Ascending aorta (tissue), 2 donors: ENCODE data around the gene PIAS4. TPM values are rescaled to one million over a fixed set of nuclear protein-coding genes. Genes with fewer than 3 reads are reported as not detected.

Experiments
- DNase-seq, 2 donors: peaks; one replicate each; pipeline ENCODE4 v3.0.0-alpha.2; 2019; ENCODE audit warnings: low spot score in 2 of 2
- H3K27ac ChIP-seq, 2 donors: fragments of 200-600 bp; sonication (generic); one replicate each; pipeline ENCODE4 v1.5.1; 2016 to 2017; ENCODE audit warnings: mild to moderate bottlenecking in 1 of 2
- H3K27me3 ChIP-seq: fragments of 200-600 bp; sonication (generic); one replicate; pipeline ENCODE4 v1.5.1; 2017
- H3K36me3 ChIP-seq, 2 donors: fragments of 200-600 bp; sonication (generic); one replicate each; pipeline ENCODE4 v1.5.1; 2016
- H3K4me1 ChIP-seq, 2 donors: fragments of 200-600 bp; sonication (generic); one replicate each; pipeline ENCODE4 v1.5.1; 2016 to 2017; ENCODE audit warnings: mild to moderate bottlenecking in 1 of 2
- H3K4me3 ChIP-seq, 2 donors: fragments of 200-600 bp; sonication (generic); one replicate each; pipeline ENCODE4 v1.5.1; 2016 to 2017; ENCODE audit warnings: mild to moderate bottlenecking in 1 of 2
- H3K9me3 ChIP-seq, 2 donors: fragments of 200-600 bp; sonication (generic); one replicate each; pipeline ENCODE4 v1.5.1; 2016
- intact Hi-C: fragments of 100-400 bp; cut with DNase I; formaldehyde crosslinking; loops from one replicate; pipeline ENCODE4 v1.15.1; 2023
- total RNA-seq: library from RNA; depleted of rRNA; stranded (reverse); fragments of >200 nt; gene quantifications from one replicate; pipeline ENCODE4 v1.1.0, GENCODE V29; 2016
- TF ChIP-seq, protein P1 (sequence below), 3 experiments: fragments of 200-600 bp in 2 of 3; fragments of 450-650 bp in 1 of 3; sonication (generic) in 2 of 3; IDR thresholded peaks; one replicate each; pipeline ENCODE4 v1.5.1; 2016 to 2019; ENCODE audit warnings: antibody characterized with exemption in 3 of 3, mild to moderate bottlenecking in 1 of 3, moderate library complexity in 1 of 3

PIAS4 gene
- total RNA-seq, 1 donor from 2014 or later: 30.8 TPM

DNA sequence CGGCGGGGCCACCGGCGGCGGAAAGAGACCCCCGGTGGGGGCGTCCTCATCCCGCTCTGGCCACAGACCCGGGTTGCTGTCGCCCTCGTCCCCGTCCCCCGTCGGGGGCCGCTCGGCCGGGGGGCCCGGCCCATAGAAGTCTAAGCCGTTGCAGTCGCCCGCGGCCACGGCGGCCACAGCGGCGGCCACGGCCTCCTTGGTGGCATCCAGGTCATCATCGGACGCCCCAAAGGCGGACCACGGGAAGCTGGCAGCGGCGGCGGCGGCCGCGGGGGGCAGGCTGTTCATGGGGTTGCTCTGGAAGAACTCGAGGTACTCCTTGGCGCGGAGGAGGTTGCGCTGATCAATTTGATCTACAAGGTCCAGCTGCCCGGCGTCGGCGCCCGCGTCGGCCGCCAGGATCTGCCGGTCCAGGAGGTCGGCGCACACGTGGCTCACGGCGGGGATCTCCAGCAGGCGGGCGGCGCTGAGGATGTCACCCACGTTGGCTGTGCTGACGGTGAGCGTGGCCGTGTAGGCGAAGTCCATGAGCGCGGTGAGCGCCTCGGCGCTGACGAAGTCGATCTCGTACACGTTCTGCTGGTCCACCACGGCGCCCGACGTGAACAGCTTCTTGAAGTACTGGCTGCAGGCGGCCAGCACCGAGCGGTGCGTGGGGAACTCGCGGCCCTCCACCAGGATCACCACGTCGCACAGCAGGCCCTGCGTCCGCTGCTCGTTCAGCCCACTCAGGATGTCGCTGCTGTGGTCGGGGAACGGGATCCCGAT lies 47.1 kb downstream of the PIAS4 start:
- Histone ChIP-seq H3K36me3 (peaks cover 34 to 42% of the 10 kb centered on the region in 2 donors), H3K4me1 (peaks cover 17 to 35% of the 10 kb centered on the region in 2 donors)
- intact Hi-C loops: no loop called here

DNA sequence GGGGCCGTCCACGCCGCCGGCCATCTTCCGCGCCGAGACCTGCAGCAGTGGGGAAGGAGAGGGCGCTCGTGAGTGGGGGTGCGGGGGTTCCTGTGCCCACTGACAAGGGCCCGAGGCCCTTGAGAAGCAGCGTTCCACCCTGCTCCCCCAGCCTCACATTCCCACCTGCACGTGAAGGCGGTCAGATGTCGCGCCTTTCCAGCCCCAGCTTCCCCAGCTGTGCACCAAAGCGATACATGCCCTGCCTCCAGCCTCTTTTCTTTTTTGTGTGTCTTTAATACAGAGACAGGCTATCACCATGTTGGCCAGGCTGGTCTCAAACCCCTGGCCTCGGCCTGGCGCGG lies 47.6 kb downstream of the PIAS4 start:
- H3K36me3 ChIP-seq: peaks cover 34 to 40% of the 10 kb centered on the region in 2 donors
- H3K4me1 ChIP-seq: peaks cover 22 to 41% of the 10 kb centered on the region in 2 donors

More for the DNA sequence above, 47.1 kb downstream of the PIAS4 start:
- H3K27ac ChIP-seq: no peak overlapping the region
- TF ChIP-seq, protein P1, sequence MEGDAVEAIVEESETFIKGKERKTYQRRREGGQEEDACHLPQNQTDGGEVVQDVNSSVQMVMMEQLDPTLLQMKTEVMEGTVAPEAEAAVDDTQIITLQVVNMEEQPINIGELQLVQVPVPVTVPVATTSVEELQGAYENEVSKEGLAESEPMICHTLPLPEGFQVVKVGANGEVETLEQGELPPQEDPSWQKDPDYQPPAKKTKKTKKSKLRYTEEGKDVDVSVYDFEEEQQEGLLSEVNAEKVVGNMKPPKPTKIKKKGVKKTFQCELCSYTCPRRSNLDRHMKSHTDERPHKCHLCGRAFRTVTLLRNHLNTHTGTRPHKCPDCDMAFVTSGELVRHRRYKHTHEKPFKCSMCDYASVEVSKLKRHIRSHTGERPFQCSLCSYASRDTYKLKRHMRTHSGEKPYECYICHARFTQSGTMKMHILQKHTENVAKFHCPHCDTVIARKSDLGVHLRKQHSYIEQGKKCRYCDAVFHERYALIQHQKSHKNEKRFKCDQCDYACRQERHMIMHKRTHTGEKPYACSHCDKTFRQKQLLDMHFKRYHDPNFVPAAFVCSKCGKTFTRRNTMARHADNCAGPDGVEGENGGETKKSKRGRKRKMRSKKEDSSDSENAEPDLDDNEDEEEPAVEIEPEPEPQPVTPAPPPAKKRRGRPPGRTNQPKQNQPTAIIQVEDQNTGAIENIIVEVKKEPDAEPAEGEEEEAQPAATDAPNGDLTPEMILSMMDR (IDR thresholded peaks at IDR 0.05): no peak
- DNase-seq: no peak
- H3K4me3 ChIP-seq: no peak overlapping the region
- no peaks in the 10 kb centered on the region for H3K27me3 ChIP-seq
- H3K9me3 ChIP-seq: no peaks in the 10 kb centered on the region

DNA sequence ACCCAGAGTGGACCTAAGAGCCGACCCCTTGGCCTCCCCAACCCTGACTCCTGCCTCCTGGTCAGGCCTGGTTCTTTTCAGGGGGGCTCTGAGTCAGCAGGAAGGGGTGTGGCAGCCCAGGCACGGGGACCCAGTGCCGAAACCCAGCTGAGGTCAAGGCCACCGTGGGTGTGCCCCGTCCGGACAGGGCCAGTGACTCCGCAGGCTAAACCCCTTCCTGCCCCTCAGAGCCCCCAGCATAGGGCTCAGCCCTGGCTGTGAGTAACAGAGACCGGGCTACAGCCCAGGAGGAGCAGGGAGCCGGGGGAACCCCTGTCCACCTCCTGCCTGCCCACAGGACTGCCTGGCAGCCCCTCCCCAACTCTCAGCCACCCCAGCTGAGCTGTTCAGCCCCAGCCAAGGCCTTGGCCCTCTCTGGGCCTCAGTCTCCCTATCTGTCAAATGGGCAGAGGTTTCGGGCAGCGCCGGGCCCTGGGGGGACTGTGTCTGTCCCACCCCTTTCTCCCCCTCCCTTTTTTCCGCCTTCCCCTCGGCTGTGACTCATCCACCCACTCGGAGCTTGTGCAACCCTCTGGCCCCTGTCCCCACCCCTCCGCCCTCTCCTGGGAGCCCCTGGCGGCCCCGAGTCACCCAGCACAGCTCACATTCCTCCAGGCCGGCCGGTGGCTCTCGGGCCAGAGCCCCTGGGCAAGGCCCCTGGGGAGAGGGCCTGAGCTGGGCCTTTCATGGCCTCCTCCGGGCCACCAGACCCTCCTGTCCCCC lies 50.6 kb downstream of the PIAS4 start:
- H3K4me3 ChIP-seq: peak overlapping the region; percentile 45 to 57
- peak overlapping the region; percentile 90 to 94 for H3K27ac ChIP-seq
- peak; percentile 71 to 95 for DNase-seq
- intact Hi-C loops: no loop called here
- peaks cover 41 to 56% of the 10 kb centered on the region in 2 donors for H3K4me1 ChIP-seq
- TF ChIP-seq, protein P1 (IDR thresholded peaks at IDR 0.05): peak in 2 of 3 experiments; percentile 11 to 14
- H3K9me3 ChIP-seq: no peaks in the 10 kb centered on the region
- H3K27me3 ChIP-seq: no peaks in the 10 kb centered on the region
- H3K36me3 ChIP-seq: peaks cover 22 to 23% of the 10 kb centered on the region in 2 donors

More for the DNA sequence above, 47.6 kb downstream of the PIAS4 start:
- Histone ChIP-seq H3K27me3 (no peaks in the 10 kb centered on the region), H3K9me3 (no peaks in the 10 kb centered on the region), H3K4me3 (no peak overlapping the region), H3K27ac (no peak overlapping the region)
- intact Hi-C loops: no loop called here
- DNase-seq: no peak
- TF ChIP-seq, protein P1 (IDR thresholded peaks at IDR 0.05): no peak

DNA sequence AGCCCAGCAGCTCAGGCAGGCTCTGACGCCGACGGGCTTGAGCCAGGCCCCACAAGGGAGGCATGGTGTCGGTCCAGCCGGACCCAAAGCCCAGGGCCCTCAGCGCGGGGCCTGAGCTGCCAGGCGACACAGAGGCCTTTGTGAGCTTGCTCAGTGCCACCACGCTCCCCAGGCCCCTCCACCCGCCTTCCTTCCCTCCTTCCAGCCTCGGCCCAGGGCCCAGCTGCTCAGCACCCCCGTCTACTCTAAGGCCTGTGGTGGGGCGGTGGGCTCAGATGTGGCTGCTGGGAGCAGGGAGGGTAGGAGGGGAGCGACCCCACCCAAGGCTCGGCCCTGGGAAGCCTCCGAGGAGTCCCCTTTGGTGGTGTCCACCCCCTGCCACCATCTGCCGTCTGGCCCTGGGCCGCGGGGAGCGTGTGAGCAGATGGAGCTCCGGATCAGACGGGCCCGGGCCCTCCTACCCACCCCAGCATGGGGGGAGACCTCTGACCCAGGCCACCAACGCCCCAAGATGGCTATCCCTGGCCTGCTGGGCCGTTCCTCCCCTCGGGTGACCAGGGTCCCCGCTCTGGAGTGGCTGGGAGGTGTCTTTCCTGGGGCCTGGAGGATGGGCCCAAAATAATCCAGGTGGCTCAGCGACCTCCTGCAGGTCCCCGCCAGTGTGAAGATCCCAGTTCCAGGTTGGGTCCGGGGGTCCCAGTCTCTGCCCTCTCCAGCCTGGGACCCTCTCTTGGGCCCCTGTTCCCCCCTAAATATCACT lies 51.3 kb downstream of the PIAS4 start:
- H3K27me3 ChIP-seq: no peaks in the 10 kb centered on the region
- H3K4me1 ChIP-seq: peaks cover 46 to 59% of the 10 kb centered on the region in 2 donors
- H3K4me3 ChIP-seq: peak overlapping the region; percentile 45 to 57
- no peaks in the 10 kb centered on the region for H3K9me3 ChIP-seq
- no peak for DNase-seq
- intact Hi-C loops: no loop called here
- TF ChIP-seq, protein P1 (IDR thresholded peaks at IDR 0.05): no peak
- peak overlapping the region; percentile 90 to 94 for H3K27ac ChIP-seq
- peaks cover 14 to 15% of the 10 kb centered on the region in 2 donors for H3K36me3 ChIP-seq

DNA sequence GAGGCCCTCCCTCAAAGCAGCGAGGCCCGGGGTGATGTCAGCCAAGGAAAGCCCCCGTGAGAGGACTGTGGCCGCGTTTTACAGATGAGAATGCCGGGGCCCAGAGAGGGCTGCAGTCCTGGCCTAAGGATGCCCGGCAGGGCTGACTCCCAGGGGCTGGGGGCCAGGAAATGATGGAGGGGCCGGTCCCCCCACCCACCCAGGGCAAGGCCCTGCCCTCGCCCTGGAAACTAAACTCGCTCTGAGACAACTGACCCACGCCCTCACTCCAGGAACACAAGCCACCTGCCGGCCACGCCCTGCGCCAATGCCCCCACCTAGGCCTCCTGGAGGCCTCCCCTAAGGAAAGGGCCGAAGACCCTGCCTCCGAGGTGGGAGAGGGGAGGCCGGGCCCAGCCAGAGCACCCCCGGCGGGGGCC lies 51.9 kb downstream of the PIAS4 start:
- TF ChIP-seq, protein P1 (IDR thresholded peaks at IDR 0.05): no peak
- no peaks in the 10 kb centered on the region for H3K27me3 ChIP-seq
- peaks cover 46 to 62% of the 10 kb centered on the region in 2 donors for H3K4me1 ChIP-seq
- peak overlapping the region; percentile 45 to 57 for H3K4me3 ChIP-seq
- H3K36me3 ChIP-seq: peaks cover 8 to 9% of the 10 kb centered on the region in 2 donors
- peak overlapping the region; percentile 90 to 94 for H3K27ac ChIP-seq
- H3K9me3 ChIP-seq: no peaks in the 10 kb centered on the region
- intact Hi-C loops: no loop called here
- DNase-seq: no peak
